Choroid plexus epithelial cell (primary cell): Measurements from ENCODE around the gene TOR4A.

Source experiments
- DNase-seq: peaks from one replicate; pipeline ENCODE4 v3.0.0-alpha.2; 2010; ENCODE audit warnings: low read depth
- H3K4me3 ChIP-seq: 2 replicates; pipeline ENCODE4 v1.5.1; 2011; ENCODE audit warnings: low read depth, mild to moderate bottlenecking, control low read depth, low read length, moderate library complexity
- TF ChIP-seq, protein P1 (sequence below): conservative IDR thresholded peaks from 2 replicates; pipeline ENCODE4 v1.5.1; 2011; ENCODE audit warnings: low read depth, mild to moderate bottlenecking, control low read depth, inconsistent platforms, low read length, moderate library complexity

The TOR4A gene

DNA sequence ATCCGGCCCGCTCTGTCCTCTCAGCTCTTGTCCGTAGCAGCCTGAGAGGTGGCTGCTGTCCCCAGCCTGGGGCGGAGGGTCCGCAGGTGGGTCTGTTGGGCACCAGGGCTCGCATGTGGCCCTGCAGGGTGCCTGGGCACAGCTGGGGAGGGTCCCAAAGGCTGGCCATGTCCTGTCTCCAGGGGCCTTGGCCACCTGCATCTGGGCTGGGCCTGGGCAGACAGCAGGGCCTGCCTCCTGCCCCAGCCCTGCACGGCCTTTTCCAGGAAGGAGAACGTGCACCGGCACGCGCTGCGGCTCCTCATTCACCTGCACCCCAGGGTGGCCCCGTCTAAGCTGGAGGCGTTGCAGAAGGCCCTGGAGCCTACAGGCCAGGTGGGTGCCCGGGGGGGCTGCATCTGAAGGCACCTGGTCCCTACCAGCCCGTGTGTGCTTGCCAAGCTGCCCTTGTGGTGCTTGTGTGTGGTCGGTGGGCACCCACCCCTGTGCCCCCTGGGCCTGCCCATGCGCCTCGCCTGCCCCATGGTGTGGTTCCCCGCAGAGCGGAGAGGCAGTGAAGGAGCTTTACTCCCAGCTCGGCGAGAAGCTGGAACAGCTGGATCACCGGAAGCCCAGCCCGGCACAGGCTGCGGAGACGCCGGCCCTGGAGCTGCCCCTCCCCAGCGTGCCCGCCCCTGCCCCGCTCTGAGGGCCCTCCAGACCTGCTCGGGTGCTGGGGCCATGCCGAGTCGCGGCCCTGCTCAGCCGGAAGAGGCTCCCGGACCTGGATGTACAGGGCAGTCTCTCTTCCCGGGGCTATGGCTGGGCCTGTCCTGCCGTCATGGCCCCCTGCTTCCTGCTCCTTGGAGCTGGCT lies 5.1 kb upstream of the TOR4A start:
- DNase-seq: no peak
- no peak overlapping the region for H3K4me3 ChIP-seq
- TF ChIP-seq, protein P1, sequence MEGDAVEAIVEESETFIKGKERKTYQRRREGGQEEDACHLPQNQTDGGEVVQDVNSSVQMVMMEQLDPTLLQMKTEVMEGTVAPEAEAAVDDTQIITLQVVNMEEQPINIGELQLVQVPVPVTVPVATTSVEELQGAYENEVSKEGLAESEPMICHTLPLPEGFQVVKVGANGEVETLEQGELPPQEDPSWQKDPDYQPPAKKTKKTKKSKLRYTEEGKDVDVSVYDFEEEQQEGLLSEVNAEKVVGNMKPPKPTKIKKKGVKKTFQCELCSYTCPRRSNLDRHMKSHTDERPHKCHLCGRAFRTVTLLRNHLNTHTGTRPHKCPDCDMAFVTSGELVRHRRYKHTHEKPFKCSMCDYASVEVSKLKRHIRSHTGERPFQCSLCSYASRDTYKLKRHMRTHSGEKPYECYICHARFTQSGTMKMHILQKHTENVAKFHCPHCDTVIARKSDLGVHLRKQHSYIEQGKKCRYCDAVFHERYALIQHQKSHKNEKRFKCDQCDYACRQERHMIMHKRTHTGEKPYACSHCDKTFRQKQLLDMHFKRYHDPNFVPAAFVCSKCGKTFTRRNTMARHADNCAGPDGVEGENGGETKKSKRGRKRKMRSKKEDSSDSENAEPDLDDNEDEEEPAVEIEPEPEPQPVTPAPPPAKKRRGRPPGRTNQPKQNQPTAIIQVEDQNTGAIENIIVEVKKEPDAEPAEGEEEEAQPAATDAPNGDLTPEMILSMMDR: no peak

DNA sequence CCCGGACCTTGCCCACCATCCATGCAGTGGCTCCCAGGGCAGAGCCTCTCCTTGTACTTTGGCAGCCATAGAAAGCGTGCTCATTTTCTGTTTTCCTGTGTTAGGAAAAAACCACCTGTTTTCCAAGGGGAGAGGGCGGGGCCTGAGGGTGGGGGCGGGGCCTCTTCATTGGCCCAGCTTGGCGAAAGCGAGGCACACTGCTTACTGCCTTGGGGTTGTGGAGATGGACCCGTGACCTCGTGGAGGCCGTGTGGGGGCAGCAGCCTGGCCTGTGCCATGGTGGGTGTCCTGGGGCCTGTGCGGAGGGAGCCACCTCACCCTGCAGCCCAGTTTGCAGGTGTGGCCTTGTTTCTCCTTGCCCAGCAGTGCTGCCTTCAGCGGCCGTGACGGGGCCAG lies 4.4 kb upstream of the TOR4A start:
- TF ChIP-seq, protein P1: no peak

DNA sequence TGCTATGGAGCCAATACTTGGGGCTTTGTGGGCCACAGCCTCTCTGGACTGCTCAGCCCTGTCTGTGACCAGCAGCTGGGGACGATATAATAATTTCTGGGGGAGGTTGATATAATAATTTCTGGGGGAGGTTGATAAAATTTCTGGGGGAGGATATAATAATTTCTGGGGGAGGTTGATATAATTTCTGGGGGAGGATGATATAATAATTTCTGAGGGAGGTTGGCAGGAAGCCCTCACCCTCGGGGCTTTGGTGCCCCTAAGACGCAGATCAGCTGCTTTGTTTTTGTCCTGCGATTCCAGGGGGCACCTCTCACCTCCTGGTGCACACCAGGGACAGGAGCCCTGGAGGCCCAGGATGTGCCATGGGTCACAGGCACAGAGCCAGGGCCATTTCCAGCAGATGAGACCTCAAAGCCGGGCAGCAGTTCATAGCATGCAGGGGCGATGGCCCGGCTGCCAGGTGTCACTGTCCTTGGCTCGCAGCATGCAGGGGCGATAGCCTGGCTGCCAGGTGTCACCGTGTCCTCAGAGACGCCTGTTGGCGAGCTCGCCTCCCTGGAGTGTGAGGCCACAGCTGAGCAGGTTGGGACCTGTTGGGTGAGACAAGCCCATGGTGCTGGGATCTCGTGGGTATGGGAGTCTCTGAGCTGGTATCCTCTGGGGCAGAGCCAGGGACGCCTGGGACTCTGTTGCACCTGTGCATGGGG lies 3.8 kb upstream of the TOR4A start:
- TF ChIP-seq, protein P1: no peak
- DNase-seq: no peak
- H3K4me3 ChIP-seq: no peak overlapping the region

More for the DNA sequence above, 4.4 kb upstream of the TOR4A start:
- DNase-seq: no peak
- no peak overlapping the region for H3K4me3 ChIP-seq

DNA sequence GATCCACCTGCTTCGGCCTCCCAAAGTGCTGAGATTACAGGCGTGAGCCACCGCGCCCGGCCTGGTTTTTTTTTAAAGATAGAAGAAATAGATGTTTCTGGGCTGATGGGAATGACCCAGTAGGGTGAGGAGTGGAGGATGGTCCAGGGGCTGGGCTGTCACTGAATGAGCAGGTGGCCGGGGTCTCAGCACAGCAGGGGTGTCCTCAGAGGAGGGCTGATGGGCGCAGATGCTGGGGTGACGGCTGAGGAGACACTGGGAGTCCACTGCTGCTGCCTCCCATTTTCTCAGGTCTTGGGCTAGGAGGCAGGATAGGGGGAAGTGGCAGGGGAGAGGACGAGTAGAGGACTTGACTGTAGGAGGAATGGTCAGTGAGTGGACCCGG lies 2.3 kb upstream of the TOR4A start:
- TF ChIP-seq, protein P1: no peak
- no peak for DNase-seq
- no peak overlapping the region for H3K4me3 ChIP-seq

DNA sequence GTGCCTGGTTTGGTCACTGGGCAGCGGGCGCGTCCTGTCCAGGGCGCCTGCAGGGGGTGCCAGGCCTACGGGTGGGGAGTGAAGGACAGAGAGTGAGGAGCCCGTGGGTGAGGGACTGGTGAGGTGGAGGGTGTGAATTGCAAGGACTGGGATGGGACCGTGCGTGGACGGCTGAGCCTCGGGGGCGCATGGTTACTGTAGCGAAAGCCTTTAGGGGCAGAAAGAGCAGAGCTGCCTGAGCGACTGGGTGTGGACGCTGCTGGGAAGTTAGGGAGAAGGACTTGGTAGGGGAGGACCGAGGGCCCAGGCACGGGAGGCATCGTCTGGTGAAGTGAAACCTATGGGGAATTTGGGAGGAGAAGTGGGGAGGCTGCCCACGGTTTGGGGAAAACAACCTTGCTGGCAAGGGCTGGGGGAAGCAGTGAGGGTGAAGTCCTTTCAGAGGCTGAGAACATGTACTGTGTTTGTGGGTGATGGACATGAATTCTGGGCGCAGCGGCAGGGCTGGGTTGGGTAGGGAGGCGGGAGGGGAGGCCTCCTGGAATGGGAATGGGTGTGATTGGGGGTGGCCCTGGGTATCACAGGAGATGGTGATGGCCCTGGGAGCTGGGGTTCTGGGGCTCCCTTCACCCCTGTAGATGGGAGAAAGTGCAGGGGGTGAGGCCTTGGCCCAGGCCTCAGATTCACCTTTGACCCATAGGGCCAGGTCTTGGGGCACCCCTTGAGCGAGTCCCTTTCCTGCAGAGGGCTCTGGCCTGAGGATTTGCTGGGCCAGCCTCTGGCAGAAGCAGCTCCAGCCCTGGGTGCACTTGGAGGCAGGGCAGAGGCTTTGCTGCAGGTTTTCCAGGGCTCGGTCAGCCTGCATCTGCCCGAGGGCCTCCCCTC lies 1.7 kb upstream of the TOR4A start:
- DNase-seq: no peak
- TF ChIP-seq, protein P1: no peak
- no peak overlapping the region for H3K4me3 ChIP-seq

DNA sequence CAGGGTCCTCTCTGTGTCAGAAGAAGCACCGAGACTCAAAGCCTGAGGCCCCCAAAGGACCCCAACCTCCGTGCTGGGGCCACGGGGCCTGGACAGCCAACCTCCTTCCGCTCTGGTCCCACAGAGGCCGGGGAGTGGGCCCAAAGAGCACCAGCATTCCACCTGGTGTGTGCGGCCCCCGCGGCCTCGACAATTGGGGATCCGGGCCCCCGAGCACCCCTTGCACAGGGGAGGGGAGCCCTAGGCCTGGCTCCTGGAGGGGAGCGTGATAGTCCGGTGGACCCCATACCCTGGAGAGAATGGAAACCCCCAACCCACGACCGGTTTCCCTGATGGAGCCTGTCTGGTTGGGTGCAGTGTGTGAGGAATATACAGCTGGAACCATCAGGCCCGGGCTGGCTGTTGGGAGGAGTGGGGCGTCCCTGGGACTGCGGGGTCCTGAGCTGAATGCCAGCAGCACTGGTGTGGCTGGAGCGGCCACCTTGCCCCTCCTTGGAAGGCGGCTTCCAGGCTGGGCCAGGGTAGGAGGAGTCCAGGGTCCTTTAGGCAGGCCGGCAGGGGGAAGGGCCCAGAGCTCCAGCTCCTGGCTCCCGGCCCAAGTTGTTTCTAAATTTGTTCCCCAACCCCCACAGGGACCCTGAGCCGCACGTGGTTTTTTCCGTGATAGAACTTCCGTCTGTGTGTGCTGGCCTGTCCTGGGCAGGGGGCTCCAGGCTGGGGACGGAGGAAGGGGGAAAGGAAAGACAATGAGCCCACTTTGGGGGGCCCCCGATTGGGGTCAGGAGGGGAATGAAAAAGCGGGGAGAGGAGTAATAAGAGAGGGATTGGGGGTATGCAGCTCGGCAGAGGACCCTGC lies 825 bp upstream of the TOR4A start:
- DNase-seq: peak; percentile 69
- H3K4me3 ChIP-seq: peak overlapping the region; percentile 67
- TF ChIP-seq, protein P1: no peak
